Ascending aorta (tissue), 2 donors: ENCODE data around the gene CKS1B. TPM values are rescaled to one million over a fixed set of nuclear protein-coding genes. Genes with fewer than 3 reads are reported as not detected.
A peak's percentile ranks its signal among the peaks of the same experiment; 100 is the strongest.
"Not testable (repeated sequence)": the region's sequence is repeated elsewhere in the genome, so short reads cannot be mapped to it uniquely, and the experiment has no call there.

Experiments
- DNase-seq, 2 donors: peaks; one replicate each; pipeline ENCODE4 v3.0.0-alpha.2; 2019; ENCODE audit warnings: low spot score in 2 of 2
- H3K27ac ChIP-seq, 2 donors: fragments of 200-600 bp; sonication (generic); one replicate each; pipeline ENCODE4 v1.5.1; 2016 to 2017; ENCODE audit warnings: mild to moderate bottlenecking in 1 of 2
- H3K27me3 ChIP-seq: fragments of 200-600 bp; sonication (generic); one replicate; pipeline ENCODE4 v1.5.1; 2017
- H3K36me3 ChIP-seq, 2 donors: fragments of 200-600 bp; sonication (generic); one replicate each; pipeline ENCODE4 v1.5.1; 2016
- H3K4me1 ChIP-seq, 2 donors: fragments of 200-600 bp; sonication (generic); one replicate each; pipeline ENCODE4 v1.5.1; 2016 to 2017; ENCODE audit warnings: mild to moderate bottlenecking in 1 of 2
- H3K4me3 ChIP-seq, 2 donors: fragments of 200-600 bp; sonication (generic); one replicate each; pipeline ENCODE4 v1.5.1; 2016 to 2017; ENCODE audit warnings: mild to moderate bottlenecking in 1 of 2
- H3K9me3 ChIP-seq, 2 donors: fragments of 200-600 bp; sonication (generic); one replicate each; pipeline ENCODE4 v1.5.1; 2016
- intact Hi-C: fragments of 100-400 bp; cut with DNase I; formaldehyde crosslinking; loops from one replicate; pipeline ENCODE4 v1.15.1; 2023
- total RNA-seq: library from RNA; depleted of rRNA; stranded (reverse); fragments of >200 nt; gene quantifications from one replicate; pipeline ENCODE4 v1.1.0, GENCODE V29; 2016
- TF ChIP-seq, protein P1 (sequence below), 3 experiments: fragments of 200-600 bp in 2 of 3; fragments of 450-650 bp in 1 of 3; sonication (generic) in 2 of 3; IDR thresholded peaks; one replicate each; pipeline ENCODE4 v1.5.1; 2016 to 2019; ENCODE audit warnings: antibody characterized with exemption in 3 of 3, mild to moderate bottlenecking in 1 of 3, moderate library complexity in 1 of 3

CKS1B gene
- total RNA-seq, 1 donor from 2014 or later: 40.4 TPM

DNA sequence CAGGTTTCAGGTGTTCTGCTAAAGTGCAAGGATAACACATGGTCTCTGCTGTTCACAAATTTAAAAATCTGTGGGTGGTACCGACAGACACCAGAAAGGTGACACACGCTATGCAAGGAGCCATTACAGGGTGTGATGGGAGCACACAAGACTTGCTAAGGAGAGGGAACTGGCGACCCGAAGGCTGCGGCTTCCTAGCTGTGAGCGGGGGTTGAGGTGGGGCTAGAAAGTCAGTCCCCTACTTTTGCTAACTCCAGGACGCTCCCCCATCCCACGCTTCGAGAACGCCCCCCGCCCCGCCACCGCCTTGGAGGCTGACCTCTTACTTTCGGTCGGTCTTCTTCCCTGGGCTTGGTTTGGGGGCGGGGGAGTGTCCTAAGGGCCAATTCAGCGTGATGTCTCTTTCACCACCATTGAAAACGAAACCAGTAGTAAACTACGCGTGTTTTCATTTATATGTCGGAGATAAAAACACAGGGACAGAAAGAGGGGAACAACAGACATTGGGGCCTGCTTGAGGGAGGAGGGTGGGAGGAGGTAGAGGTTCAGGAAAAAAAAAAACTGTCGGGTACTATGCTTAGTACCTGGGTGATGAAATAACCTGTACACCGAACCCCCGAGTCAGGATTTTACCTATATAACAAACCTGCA lies 1.1 kb downstream of the CKS1B start:
- peak in 1 of 2 donors; percentile 79 for DNase-seq
- Histone ChIP-seq H3K4me3 (peak overlapping the region; percentile 61 to 82), H3K36me3 (peaks cover 5% of the 10 kb centered on the region in 2 donors), H3K27ac (peak overlapping the region; percentile 95 to 99), H3K9me3 (no peaks in the 10 kb centered on the region), H3K4me1 (peaks cover 20 to 22% of the 10 kb centered on the region in 2 donors), H3K27me3 (no peaks in the 10 kb centered on the region)
- intact Hi-C loops: loop anchor here (1.0 to 2.0 kb wide), 3 partner anchors 8 to 75 kb away; partner anchors contain the start of genes ADAM15 and FLAD1
- TF ChIP-seq, protein P1, sequence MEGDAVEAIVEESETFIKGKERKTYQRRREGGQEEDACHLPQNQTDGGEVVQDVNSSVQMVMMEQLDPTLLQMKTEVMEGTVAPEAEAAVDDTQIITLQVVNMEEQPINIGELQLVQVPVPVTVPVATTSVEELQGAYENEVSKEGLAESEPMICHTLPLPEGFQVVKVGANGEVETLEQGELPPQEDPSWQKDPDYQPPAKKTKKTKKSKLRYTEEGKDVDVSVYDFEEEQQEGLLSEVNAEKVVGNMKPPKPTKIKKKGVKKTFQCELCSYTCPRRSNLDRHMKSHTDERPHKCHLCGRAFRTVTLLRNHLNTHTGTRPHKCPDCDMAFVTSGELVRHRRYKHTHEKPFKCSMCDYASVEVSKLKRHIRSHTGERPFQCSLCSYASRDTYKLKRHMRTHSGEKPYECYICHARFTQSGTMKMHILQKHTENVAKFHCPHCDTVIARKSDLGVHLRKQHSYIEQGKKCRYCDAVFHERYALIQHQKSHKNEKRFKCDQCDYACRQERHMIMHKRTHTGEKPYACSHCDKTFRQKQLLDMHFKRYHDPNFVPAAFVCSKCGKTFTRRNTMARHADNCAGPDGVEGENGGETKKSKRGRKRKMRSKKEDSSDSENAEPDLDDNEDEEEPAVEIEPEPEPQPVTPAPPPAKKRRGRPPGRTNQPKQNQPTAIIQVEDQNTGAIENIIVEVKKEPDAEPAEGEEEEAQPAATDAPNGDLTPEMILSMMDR (IDR thresholded peaks at IDR 0.05): no peak

DNA sequence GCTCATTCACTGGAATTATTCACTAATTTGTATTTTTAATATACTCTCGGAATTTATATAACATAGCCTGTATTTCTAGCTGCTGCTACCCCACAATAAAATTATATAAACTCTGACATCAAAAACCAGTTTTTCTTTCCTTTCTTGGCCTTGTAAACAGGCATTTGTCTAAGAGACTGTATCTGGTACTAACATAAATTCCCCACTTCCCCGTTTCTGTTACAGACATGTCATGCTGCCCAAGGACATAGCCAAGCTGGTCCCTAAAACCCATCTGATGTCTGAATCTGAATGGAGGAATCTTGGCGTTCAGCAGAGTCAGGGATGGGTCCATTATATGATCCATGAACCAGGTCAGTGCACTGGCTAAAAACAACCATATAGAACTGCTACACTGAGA lies 3.3 kb downstream of the CKS1B start:
- DNase-seq, intact Hi-C loops: not testable (repeated sequence)

DNA sequence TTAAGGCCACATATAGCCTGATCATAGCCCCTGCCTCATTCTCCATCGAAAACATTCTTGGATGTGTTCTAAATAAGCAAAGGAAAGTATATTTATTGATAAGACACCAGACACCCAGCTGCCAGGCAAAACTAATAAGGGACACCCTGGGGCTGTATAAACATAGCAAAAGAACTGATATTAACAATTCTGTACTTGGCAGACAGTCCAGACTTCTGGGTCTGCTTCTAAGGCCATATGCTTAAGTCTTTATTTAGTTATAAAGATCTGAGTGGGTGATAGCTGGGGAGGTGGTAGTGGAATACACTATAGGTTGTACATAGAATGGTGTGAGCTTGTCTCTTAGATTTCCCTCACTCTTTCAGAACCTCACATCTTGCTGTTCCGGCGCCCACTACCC lies 3.9 kb downstream of the CKS1B start:
- intact Hi-C loops: no loop called here
- TF ChIP-seq, protein P1 (IDR thresholded peaks at IDR 0.05): no peak
- peaks cover 5% of the 10 kb centered on the region in 2 donors for H3K36me3 ChIP-seq
- no peaks in the 10 kb centered on the region for H3K27me3 ChIP-seq
- no peak overlapping the region for H3K27ac ChIP-seq
- DNase-seq: no peak
- peaks cover 2 to 5% of the 10 kb centered on the region in 2 donors for H3K4me1 ChIP-seq
- no peaks in the 10 kb centered on the region for H3K9me3 ChIP-seq
- H3K4me3 ChIP-seq: no peak overlapping the region

More for the DNA sequence above, 3.3 kb downstream of the CKS1B start:
- H3K4me1 ChIP-seq, H3K4me3 ChIP-seq, H3K9me3 ChIP-seq, H3K36me3 ChIP-seq, H3K27ac ChIP-seq, H3K27me3 ChIP-seq: not testable (repeated sequence)

DNA sequence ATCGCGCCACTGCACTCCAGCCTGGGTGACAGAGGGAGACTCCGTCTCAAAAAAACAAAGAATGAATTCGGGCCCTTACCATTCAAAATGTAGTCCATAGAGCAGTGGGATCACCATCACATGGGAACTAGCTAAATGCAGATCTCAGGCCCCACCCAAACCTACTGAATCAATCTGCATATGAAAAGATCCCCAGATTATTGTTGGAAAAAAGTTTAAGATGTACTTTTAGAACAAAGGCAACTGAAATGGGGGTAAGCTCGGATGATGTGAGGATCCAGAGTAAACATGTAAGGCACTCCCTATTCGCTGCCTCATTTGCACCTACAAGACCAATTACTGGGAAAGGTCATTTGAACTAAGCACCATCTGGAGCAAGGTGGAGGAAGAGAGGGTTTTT lies 7.9 kb downstream of the CKS1B start:
- peak overlapping the region in 1 of 2 donors; percentile 84 for H3K4me3 ChIP-seq
- TF ChIP-seq, protein P1 (IDR thresholded peaks at IDR 0.05): no peak
- H3K27me3 ChIP-seq: no peaks in the 10 kb centered on the region
- no peak for DNase-seq
- peaks cover 7 to 10% of the 10 kb centered on the region in 2 donors for H3K4me1 ChIP-seq
- intact Hi-C loops: loop anchor here (2.0 kb wide), 1 partner anchor 22 kb away; the partner anchor contains the start of gene PYGO2
- H3K27ac ChIP-seq: no peak overlapping the region
- peaks cover 5% of the 10 kb centered on the region in 2 donors for H3K36me3 ChIP-seq
- no peaks in the 10 kb centered on the region for H3K9me3 ChIP-seq

DNA sequence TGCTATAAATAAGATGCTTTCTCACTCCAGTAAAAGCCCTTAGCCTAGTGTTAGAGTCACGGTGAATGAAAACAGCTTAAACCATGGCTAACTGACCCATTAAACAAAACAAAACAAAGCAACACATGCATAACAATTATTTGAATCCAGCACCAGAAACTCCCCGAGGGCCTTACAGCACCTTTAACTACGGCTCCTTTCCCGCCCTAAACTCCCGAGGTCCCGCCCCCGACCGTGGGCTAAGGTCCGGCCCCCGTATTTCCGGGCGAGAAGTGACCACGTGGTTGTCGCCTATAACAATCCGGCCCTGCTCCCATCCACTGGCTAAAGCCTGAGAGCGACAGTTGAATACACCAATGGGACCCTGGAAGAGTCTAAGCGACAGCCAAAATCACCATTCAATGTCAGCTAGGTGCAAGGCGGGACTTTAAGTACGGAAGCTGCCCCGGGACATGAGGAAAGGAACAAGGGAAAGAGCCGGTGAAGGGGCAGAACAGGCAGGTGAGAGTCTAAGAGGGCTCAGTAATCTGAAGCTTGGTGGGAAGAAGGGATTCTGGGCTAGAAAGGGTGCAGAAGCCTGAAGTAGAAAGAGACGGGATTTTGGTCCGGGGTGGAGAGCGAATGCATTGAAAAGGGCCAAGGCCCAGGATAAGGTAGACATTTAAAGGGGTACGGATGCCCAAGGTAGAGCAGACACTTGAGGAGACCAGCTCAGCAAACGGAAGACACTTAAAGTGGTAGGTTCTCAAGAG lies 8.6 kb downstream of the CKS1B start, which contains the start of gene FLAD1:
FLAD1 (plus strand) TSS at position 448 of the 752 bp plus-strand sequence. CDS start 351 bp downstream, outside the sequence.
- Histone ChIP-seq H3K4me3 (peak within 1 kb of the TSS; percentile 58 to 84), H3K27ac (peak within 1 kb of the TSS; percentile 56 to 59), H3K36me3 (peaks cover 10 to 11% of the 10 kb centered on the region in 2 donors), H3K4me1 (peaks cover 7 to 10% of the 10 kb centered on the region in 2 donors), H3K27me3 (no peaks in the 10 kb centered on the region), H3K9me3 (no peaks in the 10 kb centered on the region)
- intact Hi-C loops: loop anchor here (1.0 to 2.0 kb wide), 4 partner anchors 8 to 27 kb away; partner anchors contain the start of genes PBXIP1 and PYGO2
- TF ChIP-seq, protein P1 (IDR thresholded peaks at IDR 0.05): no peak
- peak; percentile 97 to 99 for DNase-seq
